ENCODE data around the gene SLC16A5.
"Not testable (repeated sequence)": the region's sequence is repeated elsewhere in the genome, so short reads cannot be mapped to it uniquely, and the experiment has no call there.

Gene SLC16A5

GRCh38 chr17:75133001-75133400 lies 45.2 kb downstream of the SLC16A5 start:
- FAIRE-seq (no peak), DNase-seq (ENCODE audit: insufficient read length) (no peak)
- TF ChIP-seq POLR2A (IDR thresholded peaks at IDR 0.05; ENCODE audit: low read depth, low read length), result no peak
- no peak for TF ChIP-seq POLR2AphosphoS5 (IDR thresholded peaks at IDR 0.05; ENCODE audit: low read depth, low read length)
- no peak for TF ChIP-seq TAF1 (IDR thresholded peaks at IDR 0.05; ENCODE audit: borderline replicate concordance, low read depth, low read length)

- FAIRE-seq; DNase-seq (ENCODE audit: insufficient read length): not testable (repeated sequence)
These were observed 46.0 kb downstream of the SLC16A5 start for GRCh38 chr17:75133607-75134347.

- no peak for DNase-seq (ENCODE audit: insufficient read length)
- no peak for FAIRE-seq
- TF ChIP-seq TAF1 (IDR thresholded peaks at IDR 0.05; ENCODE audit: borderline replicate concordance, low read depth, low read length) (no peak), POLR2A (IDR thresholded peaks at IDR 0.05; ENCODE audit: low read depth, low read length) (no peak), POLR2AphosphoS5 (IDR thresholded peaks at IDR 0.05; ENCODE audit: low read depth, low read length) (no peak)
These were observed 47.7 kb downstream of the SLC16A5 start for GRCh38 chr17:75135452-75135851.

GRCh38 chr17:75135946-75136345 lies 48.2 kb downstream of the SLC16A5 start:
- DNase-seq (ENCODE audit: insufficient read length) (no peak), FAIRE-seq (no peak)
- TF ChIP-seq POLR2A (IDR thresholded peaks at IDR 0.05; ENCODE audit: low read depth, low read length), result no peak
- TF ChIP-seq TAF1 (IDR thresholded peaks at IDR 0.05; ENCODE audit: borderline replicate concordance, low read depth, low read length), result no peak
- no peak for TF ChIP-seq POLR2AphosphoS5 (IDR thresholded peaks at IDR 0.05; ENCODE audit: low read depth, low read length)

GRCh38 chr17:75137762-75138161 lies 50.0 kb downstream of the SLC16A5 start:
- not testable (repeated sequence) for FAIRE-seq; DNase-seq (ENCODE audit: insufficient read length)

- TF ChIP-seq POLR2A (IDR thresholded peaks at IDR 0.05; ENCODE audit: low read depth, low read length) (peak; percentile 28; the same call in 1 of the 2 replicates), TAF1 (IDR thresholded peaks at IDR 0.05; ENCODE audit: borderline replicate concordance, low read depth, low read length) (no peak), POLR2AphosphoS5 (IDR thresholded peaks at IDR 0.05; ENCODE audit: low read depth, low read length) (no peak)
- DNase-seq (ENCODE audit: insufficient read length) (no peak), FAIRE-seq (no peak)
These were observed 50.8 kb downstream of the SLC16A5 start for GRCh38 chr17:75138519-75138918.

- FAIRE-seq, result no peak
- DNase-seq (ENCODE audit: insufficient read length), result no peak
- TF ChIP-seq POLR2A (IDR thresholded peaks at IDR 0.05; ENCODE audit: low read depth, low read length), result no peak
- no peak for TF ChIP-seq TAF1 (IDR thresholded peaks at IDR 0.05; ENCODE audit: borderline replicate concordance, low read depth, low read length)
- no peak for TF ChIP-seq POLR2AphosphoS5 (IDR thresholded peaks at IDR 0.05; ENCODE audit: low read depth, low read length)
These were observed 54.6 kb downstream of the SLC16A5 start for GRCh38 chr17:75142236-75142971.

- TF ChIP-seq POLR2AphosphoS5 (IDR thresholded peaks at IDR 0.05; ENCODE audit: low read depth, low read length), result peak; percentile 22; the same call in 1 of the 2 replicates
- TF ChIP-seq TAF1 (IDR thresholded peaks at IDR 0.05; ENCODE audit: borderline replicate concordance, low read depth, low read length), result no peak
- DNase-seq (ENCODE audit: insufficient read length) (no peak), FAIRE-seq (no peak)
These were observed 57.2 kb downstream of the SLC16A5 start for GRCh38 chr17:75144816-75145512.

- DNase-seq (ENCODE audit: insufficient read length) (no peak), FAIRE-seq (no peak)
- TF ChIP-seq TAF1 (IDR thresholded peaks at IDR 0.05; ENCODE audit: borderline replicate concordance, low read depth, low read length), result no peak
- no peak for TF ChIP-seq POLR2AphosphoS5 (IDR thresholded peaks at IDR 0.05; ENCODE audit: low read depth, low read length)
- TF ChIP-seq POLR2A (IDR thresholded peaks at IDR 0.05; ENCODE audit: low read depth, low read length), result no peak
These were observed 58.8 kb downstream of the SLC16A5 start for GRCh38 chr17:75146592-75146991.

GRCh38 chr17:75147878-75148546 lies 60.3 kb downstream of the SLC16A5 start:
- TF ChIP-seq TAF1 (IDR thresholded peaks at IDR 0.05; ENCODE audit: borderline replicate concordance, low read depth, low read length) (no peak), POLR2A (IDR thresholded peaks at IDR 0.05; ENCODE audit: low read depth, low read length) (no peak), POLR2AphosphoS5 (IDR thresholded peaks at IDR 0.05; ENCODE audit: low read depth, low read length) (no peak)
- DNase-seq (ENCODE audit: insufficient read length), result no peak
- FAIRE-seq, result no peak

- DNase-seq (ENCODE audit: insufficient read length) (no peak), FAIRE-seq (no peak)
- TF ChIP-seq POLR2A (IDR thresholded peaks at IDR 0.05; ENCODE audit: low read depth, low read length) (no peak), TAF1 (IDR thresholded peaks at IDR 0.05; ENCODE audit: borderline replicate concordance, low read depth, low read length) (no peak), POLR2AphosphoS5 (IDR thresholded peaks at IDR 0.05; ENCODE audit: low read depth, low read length) (no peak)
These were observed 64.2 kb downstream of the SLC16A5 start for GRCh38 chr17:75151930-75152329.

All from GM12892 (cell line).